Stimulated activated CD4-positive, alpha-beta T cell treated with anti-CD3 and anti-CD28 coated beads, TNF-alpha, amount 100 ng/mL, for 4 hours (primary cell): ENCODE results near the gene ANKH.

Experiments used
- DNase-seq, 3 experiments: peaks; one replicate each; pipeline ENCODE4 v3.0.0-alpha.2; 2020; ENCODE audit warnings: low read depth in 3 of 3

The ANKH gene

GRCh38 chr5:14687023-14687665, 184.4 kb downstream of the ANKH start:
- DNase-seq = no peak

- no peak for DNase-seq
These were observed 185.1 kb downstream of the ANKH start for GRCh38 chr5:14686517-14686916.

DNA sequence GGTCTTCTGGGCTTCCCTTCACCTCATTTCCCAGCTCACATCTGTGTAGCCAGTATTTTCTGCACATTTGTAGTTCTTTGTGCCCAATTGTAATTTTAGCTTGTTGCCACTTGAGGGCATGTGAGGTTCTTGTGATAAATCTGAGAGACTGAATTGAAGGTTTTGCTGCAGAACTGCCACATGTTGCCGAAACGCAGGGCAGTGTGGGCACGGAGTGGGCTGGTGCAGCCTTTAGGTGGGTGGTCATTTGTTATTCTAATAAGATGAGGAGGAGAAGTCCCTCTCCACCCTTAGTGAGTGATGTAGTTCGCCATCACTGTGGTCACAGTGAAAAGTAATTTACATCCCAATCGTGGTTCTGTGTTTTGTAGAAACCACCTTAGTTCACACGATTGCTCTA, 185.8 kb downstream of the ANKH start:
- peak in 1 of 3 experiments; percentile 25 for DNase-seq

DNA sequence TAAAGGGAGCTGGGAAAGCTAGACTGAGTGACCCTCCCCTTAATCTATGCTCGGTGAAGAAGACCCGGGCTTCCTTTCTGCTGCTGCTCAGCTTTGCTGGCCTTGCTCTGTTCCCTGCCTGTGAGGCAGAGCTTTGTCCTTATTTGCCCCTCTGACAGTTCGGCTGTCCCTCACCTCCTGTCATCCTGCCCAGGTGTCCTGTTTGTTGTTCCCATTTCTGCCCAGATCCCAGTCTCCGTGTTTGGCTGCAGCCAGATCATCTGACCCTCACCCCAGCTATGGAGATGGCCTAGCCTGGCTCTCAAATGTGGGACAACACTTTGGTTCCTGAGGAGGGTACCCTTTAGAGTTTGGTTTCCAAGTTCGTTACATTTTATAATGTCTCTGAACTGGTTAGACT, 186.8 kb downstream of the ANKH start:
- no peak for DNase-seq

- no peak for DNase-seq
These were observed 187.6 kb downstream of the ANKH start for GRCh38 chr5:14683906-14684455.

DNA sequence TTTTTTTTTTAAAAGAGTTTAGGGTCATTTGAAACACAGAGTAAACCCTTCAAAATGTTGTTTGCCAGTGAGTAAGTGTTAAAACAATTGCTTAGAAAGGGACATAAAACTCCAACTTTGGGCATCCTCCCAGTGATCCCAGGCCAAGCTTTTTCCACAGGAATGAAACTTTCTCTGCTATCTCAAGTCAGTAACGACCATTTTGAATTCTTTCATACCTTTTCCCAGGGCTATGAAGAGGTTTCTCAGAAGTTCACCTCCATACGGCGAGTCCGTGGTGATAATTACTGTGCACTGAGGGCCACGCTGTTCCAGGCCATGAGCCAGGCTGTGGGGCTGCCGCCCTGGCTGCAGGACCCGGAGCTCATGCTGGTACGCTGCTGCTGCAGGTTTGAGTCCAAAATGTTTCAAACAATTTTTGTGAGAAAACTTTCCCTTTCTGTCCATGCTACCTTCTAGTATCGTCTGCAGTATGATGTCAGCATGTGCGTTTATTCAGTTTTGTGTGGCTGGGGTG, 190.3 kb downstream of the ANKH start:
- DNase-seq = no peak

DNA sequence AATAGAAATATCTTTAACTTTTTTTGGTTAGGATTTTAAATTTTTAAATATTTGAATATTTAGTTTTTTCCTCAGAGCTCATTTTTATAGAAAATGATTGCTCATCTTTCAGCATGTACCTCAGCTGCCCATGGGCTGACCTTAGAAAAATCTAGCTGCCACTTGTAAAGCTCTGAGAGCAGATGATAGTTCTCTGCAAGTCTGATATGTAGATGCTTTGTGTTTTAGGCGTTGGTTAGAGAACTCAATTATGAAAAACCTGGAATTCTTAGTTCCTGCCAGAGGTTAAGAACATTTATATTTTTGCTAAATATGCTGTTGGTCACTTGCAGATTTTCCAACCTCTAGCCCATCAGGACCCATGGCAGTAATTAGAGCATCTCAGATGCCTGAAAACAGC, 192.0 kb downstream of the ANKH start:
- DNase-seq = no peak

DNA sequence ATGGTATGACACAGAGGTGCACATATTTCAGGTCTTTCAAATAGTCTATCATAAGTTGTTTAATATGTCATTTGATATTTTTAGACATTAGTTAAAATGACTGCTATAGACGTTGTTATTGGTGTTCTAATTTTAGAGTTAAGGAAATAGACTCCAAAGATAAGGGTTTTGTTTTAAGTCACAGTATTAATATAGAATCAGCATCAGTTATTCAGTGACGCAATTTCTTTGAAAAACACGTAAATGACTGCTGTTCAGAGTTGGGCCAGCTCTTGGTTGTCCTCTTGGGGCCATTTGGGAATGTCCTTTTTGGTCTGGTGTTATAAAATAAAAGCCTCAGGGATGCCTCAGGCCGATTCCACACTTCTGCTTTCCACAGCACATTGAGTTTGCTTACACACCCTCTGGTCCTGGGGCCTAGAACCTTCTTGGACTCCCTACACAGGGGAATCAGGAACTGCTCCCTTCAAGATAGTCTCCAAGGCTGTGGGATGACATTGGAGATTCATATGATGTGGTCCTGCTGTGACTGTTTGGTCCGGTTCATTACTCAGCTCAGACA, 192.7 kb downstream of the ANKH start:
- no peak for DNase-seq

DNA sequence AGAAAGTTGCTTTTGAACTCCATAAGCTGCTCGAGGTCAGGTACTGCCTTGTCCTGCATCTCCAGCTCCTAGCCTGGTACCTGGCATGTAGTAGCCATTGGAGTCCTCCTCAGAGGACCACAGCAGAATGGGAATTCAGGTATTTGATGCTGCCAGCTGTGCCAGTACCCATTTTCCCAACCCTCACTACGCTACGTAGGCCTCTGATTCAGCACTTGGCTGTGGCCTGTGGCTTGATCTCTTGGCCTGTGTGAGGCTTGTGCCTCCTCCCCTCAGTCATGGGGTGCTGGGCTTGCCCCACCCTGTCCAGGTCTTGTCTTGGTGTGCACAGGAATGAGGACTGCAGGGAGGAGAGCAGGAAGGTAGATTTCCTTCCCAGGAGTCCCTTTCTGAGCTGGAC, 195.3 kb downstream of the ANKH start:
- no peak for DNase-seq

- no peak for DNase-seq
These were observed 195.7 kb downstream of the ANKH start for GRCh38 chr5:14675865-14676300.

- DNase-seq = no peak
These were observed 196.4 kb downstream of the ANKH start for GRCh38 chr5:14674983-14675854.

DNA sequence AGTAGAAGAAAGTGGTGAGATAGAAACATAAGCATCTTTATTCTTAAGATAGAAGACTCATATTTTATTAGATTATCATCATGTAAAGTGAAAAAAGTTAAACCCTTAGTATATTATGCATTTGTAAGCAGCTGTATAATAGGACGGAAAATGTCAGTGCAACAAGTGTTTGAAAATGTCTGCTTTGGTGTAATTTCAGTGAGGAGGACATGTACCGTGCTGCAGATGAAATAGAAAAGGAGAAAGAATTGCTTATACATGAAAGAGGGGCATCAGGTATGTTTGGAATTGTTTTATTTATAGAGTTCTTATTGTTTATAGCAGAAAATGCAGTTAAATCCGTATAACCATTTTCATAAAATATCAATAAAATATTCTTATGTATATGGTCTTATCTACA, 198.1 kb downstream of the ANKH start:
- no peak for DNase-seq

DNA sequence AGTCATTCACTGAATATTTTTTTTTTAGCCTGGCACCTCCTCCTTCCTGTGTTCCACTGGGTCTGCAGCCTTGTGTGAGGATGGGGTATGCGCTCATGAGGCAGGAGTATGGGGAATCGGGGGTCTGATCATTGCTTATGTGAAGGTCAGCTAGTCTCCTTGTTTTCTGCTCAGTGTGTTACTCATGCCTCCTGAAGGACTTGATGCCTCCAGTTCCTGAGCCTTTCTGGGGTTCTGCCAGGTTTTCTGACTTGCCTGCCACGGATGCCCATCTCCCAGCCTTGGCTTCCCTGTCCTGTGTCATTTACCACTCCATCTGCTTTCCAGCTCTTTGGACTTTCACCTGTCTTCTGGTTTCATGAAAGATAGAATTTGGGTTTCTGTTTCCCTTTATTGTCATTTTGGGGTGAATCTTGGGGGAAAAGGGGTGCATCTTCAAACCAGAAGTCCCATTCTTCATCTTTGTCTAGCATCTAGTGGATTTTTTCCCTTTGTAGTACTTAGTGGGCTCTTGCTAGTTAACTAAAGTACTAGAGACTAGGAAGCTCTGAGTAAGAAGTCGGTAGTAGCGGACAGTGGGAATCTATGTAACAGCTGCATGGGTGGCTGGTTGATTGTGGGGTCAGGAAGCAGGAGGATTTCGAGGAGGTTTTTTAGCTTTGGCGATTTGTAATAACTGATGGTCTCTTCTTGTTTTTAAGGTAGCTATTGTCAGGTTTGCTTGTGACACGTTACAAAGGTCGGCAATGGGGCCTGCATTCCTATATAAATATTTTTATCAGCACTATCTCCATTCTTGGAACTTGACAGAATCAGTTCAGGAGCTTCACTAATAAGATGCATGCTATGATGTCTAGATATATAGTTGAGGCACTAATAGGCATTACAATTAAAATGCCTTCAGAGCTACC, 198.8 kb downstream of the ANKH start:
- DNase-seq = no peak

GRCh38 chr5:14672082-14672481, 199.5 kb downstream of the ANKH start:
- no peak for DNase-seq

- no peak for DNase-seq
These were observed 200.2 kb downstream of the ANKH start for GRCh38 chr5:14671414-14671813.

- no peak for DNase-seq
These were observed 201.6 kb downstream of the ANKH start for GRCh38 chr5:14669975-14670374.

GRCh38 chr5:14669415-14669814, 202.2 kb downstream of the ANKH start:
- no peak for DNase-seq

- DNase-seq = no peak
These were observed 203.4 kb downstream of the ANKH start for GRCh38 chr5:14668181-14668591.

DNA sequence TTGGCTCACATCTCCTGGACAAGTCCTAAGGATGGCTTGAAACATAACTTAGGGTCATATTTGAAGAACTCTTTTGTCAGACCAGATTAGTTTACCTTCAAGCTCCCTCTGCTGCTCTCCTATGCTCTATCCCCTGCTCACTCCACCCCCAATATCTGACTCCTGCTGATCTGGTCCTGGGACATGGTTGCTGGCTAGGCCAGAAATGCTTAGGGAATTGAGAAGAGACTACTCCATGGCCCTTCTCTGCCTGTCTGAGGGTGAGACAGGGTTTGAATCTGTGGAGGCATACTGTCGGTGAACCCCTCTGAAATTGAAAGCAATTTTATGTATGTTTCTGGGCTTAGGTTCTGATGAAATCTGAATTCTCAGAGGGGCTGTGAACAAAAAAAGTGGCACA, 203.8 kb downstream of the ANKH start:
- DNase-seq = no peak

DNA sequence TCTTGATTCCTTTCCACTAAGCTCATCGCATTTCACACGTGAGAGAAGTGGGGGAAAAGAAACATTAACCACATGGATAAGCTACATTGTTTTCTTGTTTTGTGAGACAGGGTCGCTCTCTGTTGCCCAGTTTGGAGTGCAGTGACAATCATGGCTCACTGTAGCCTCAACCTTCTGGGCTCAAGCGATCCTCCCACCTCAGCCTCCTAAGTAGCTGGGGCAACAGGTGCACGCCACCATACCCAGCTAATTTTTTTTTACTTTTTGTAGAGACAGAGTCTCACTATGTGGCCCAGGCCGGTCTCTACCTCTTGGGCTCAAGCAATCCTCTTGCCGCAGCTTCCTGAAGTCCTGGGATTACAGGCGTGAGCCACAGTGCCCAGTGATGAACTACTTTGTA, 204.3 kb downstream of the ANKH start:
- no peak for DNase-seq

DNA sequence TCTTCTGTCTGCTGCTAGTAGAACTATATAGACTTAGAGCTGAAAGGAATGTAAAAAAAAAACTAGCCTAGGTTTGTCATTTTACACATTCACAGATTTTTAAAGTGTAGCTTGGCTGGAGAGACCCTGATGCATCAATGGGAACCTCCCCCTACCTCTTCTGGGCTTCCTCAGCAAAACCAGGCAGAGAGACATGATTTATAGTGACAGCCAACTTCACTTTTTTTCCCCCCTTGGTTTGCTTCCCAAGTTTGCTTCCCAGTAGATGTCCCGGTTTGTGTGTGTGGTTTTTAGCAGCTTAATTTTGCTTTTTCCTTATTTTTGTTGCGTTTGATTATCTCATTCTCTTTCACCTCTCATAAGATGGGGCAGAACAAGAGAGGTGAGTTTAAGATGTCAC, 205.2 kb downstream of the ANKH start:
- DNase-seq = no peak
